ENCODE results near the gene PTPRK. TPM values are rescaled to one million over a fixed set of nuclear protein-coding genes. Genes with fewer than 3 reads are reported as not detected.

Gene PTPRK
- total and polyA plus RNA-seq, 2 donors (not counting 1 experiment from before 2014, with no cell fraction given): 19.4 to 75.5 TPM

DNA sequence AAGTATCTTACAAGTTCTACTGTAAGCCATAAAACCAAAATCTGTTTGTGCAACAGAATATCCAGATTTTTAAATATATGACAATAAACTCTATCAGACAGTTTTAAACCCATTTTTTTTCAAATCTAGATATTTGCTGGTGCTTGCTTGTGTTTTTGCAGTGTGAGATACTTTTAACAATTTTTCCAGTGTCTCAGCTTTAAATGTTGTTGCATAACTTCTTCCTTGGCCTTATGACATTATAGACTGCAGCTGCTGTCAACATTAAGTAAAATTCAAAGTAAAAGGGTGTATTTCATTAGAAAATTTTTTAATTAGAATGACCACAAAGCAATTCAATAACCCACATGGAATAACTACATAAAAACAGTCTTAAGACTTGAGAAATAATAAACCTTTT, 139.5 kb downstream of the PTPRK start:
- peak in 1 of 2 donors; percentile 14 for DNase-seq (ENCODE audit: low read depth in 2 of 2)
- no peaks in the 10 kb centered on the region for H4K20me1 ChIP-seq (ENCODE audit: control insufficient read depth, extremely low read depth, insufficient read depth, low read length)
- no peak overlapping the region for H2AFZ ChIP-seq (ENCODE audit: low read length)
- no peaks in the 10 kb centered on the region for H3K9me3 ChIP-seq (ENCODE audit: control insufficient read depth, insufficient read depth, low read depth, low read length)
- no peaks in the 10 kb centered on the region for H3K4me1 ChIP-seq (ENCODE audit: control insufficient read depth, extremely low read depth, insufficient read depth, low read length)
- H3K9ac ChIP-seq (ENCODE audit: insufficient read depth, low read length): no peak overlapping the region
- no peaks in the 10 kb centered on the region for H3K79me2 ChIP-seq (ENCODE audit: control insufficient read depth, insufficient read depth, low read length)
- H3K27me3 ChIP-seq (ENCODE audit: control insufficient read depth, insufficient read depth, low read length): no peaks in the 10 kb centered on the region
- TF ChIP-seq, protein P1, sequence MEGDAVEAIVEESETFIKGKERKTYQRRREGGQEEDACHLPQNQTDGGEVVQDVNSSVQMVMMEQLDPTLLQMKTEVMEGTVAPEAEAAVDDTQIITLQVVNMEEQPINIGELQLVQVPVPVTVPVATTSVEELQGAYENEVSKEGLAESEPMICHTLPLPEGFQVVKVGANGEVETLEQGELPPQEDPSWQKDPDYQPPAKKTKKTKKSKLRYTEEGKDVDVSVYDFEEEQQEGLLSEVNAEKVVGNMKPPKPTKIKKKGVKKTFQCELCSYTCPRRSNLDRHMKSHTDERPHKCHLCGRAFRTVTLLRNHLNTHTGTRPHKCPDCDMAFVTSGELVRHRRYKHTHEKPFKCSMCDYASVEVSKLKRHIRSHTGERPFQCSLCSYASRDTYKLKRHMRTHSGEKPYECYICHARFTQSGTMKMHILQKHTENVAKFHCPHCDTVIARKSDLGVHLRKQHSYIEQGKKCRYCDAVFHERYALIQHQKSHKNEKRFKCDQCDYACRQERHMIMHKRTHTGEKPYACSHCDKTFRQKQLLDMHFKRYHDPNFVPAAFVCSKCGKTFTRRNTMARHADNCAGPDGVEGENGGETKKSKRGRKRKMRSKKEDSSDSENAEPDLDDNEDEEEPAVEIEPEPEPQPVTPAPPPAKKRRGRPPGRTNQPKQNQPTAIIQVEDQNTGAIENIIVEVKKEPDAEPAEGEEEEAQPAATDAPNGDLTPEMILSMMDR (conservative IDR thresholded peaks at IDR 0.05 in 1 of 2, IDR thresholded peaks at IDR 0.05 in 1 of 2; ENCODE audit: low read depth in 1 of 2, low read length in 2 of 2): no peak
- no peak for TF ChIP-seq EZH2 (IDR thresholded peaks at IDR 0.05; ENCODE audit: low read length, missing control alignments)
- H3K27ac ChIP-seq (ENCODE audit: insufficient read depth, low read length): no peak overlapping the region
- no peak overlapping the region for H3K4me3 ChIP-seq (replicated peaks in 1 of 4; ENCODE audit: control extremely low read depth in 1 of 4, insufficient read depth in 1 of 4, low read depth in 3 of 4, low read length in 4 of 4)
- no peak overlapping the region for H3K4me2 ChIP-seq (ENCODE audit: extremely low read depth, insufficient read depth, low read length)
- H3K36me3 ChIP-seq (ENCODE audit: control insufficient read depth, insufficient read depth, low read length): no peaks in the 10 kb centered on the region

DNA sequence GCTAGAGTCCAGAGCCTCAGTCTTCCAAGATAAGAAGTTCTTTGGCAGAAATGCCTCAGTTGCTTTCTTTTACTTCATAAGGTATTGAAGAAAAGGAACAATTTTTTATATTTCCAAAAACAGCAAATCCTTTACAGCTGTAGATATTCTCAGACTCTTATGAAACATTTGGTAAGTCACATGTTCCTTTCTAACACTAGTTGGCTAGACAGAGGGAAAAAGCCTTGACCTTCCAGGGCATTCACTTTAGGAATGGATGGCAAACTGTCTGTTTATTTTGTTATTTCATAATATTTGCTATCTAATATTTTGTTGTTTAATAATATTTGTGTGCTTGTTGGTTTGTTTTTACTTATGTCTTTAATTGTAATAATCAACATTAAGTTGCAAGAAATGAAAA, 140.8 kb downstream of the PTPRK start:
- no peaks in the 10 kb centered on the region for H3K4me1 ChIP-seq (ENCODE audit: control insufficient read depth, extremely low read depth, insufficient read depth, low read length)
- H3K79me2 ChIP-seq (ENCODE audit: control insufficient read depth, insufficient read depth, low read length): no peaks in the 10 kb centered on the region
- no peaks in the 10 kb centered on the region for H3K27me3 ChIP-seq (ENCODE audit: control insufficient read depth, insufficient read depth, low read length)

DNA sequence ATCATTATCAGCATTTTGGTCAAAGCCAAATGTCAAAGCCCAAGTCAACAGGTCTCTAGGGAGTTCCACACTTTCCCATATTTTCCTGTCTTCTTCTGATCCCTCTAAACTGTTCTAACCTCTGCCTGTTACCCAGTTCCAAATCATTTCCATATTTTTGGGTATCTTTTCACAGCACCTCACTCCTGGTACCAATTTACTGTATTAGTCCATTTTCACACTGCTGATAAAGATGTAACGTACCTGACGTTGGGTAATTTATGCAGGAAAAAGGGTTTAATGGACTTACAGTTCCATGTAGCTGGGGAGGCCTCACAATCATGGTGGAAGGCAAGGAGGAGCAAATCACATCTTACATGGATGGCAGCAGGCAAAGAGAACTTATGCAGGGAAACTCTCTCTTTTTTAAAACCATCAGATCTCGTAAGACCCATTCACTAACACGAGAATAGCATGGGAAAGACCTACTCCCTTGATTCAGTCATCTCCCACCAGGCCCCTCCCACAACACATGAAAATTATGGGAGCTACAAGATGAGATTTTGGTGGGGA, 143.4 kb downstream of the PTPRK start:
- H3K9ac ChIP-seq (ENCODE audit: insufficient read depth, low read length): no peak overlapping the region
- H3K79me2 ChIP-seq (ENCODE audit: control insufficient read depth, insufficient read depth, low read length): no peaks in the 10 kb centered on the region

More for the DNA sequence above, 140.8 kb downstream of the PTPRK start:
- no peak for DNase-seq (ENCODE audit: low read depth in 2 of 2)
- Histone ChIP-seq H3K9ac (ENCODE audit: insufficient read depth, low read length) (no peak overlapping the region), H3K4me2 (ENCODE audit: extremely low read depth, insufficient read depth, low read length) (no peak overlapping the region), H4K20me1 (ENCODE audit: control insufficient read depth, extremely low read depth, insufficient read depth, low read length) (no peaks in the 10 kb centered on the region), H3K4me3 (replicated peaks in 1 of 4; ENCODE audit: control extremely low read depth in 1 of 4, insufficient read depth in 1 of 4, low read depth in 3 of 4, low read length in 4 of 4) (no peak overlapping the region), H3K9me3 (ENCODE audit: control insufficient read depth, insufficient read depth, low read depth, low read length) (no peaks in the 10 kb centered on the region), H2AFZ (ENCODE audit: low read length) (no peak overlapping the region), H3K27ac (ENCODE audit: insufficient read depth, low read length) (no peak overlapping the region), H3K36me3 (ENCODE audit: control insufficient read depth, insufficient read depth, low read length) (no peaks in the 10 kb centered on the region)
- TF ChIP-seq EZH2 (IDR thresholded peaks at IDR 0.05; ENCODE audit: low read length, missing control alignments): no peak
- TF ChIP-seq, protein P1 (conservative IDR thresholded peaks at IDR 0.05 in 1 of 2, IDR thresholded peaks at IDR 0.05 in 1 of 2; ENCODE audit: low read depth in 1 of 2, low read length in 2 of 2): no peak

More for the DNA sequence above, 143.4 kb downstream of the PTPRK start:
- Histone ChIP-seq H3K4me2 (ENCODE audit: extremely low read depth, insufficient read depth, low read length) (no peak overlapping the region), H3K36me3 (ENCODE audit: control insufficient read depth, insufficient read depth, low read length) (no peaks in the 10 kb centered on the region), H2AFZ (ENCODE audit: low read length) (no peak overlapping the region), H3K27ac (ENCODE audit: insufficient read depth, low read length) (no peak overlapping the region), H3K4me1 (ENCODE audit: control insufficient read depth, extremely low read depth, insufficient read depth, low read length) (no peaks in the 10 kb centered on the region), H3K4me3 (replicated peaks in 1 of 4; ENCODE audit: control extremely low read depth in 1 of 4, insufficient read depth in 1 of 4, low read depth in 3 of 4, low read length in 4 of 4) (no peak overlapping the region), H4K20me1 (ENCODE audit: control insufficient read depth, extremely low read depth, insufficient read depth, low read length) (no peaks in the 10 kb centered on the region), H3K9me3 (ENCODE audit: control insufficient read depth, insufficient read depth, low read depth, low read length) (no peaks in the 10 kb centered on the region), H3K27me3 (ENCODE audit: control insufficient read depth, insufficient read depth, low read length) (no peaks in the 10 kb centered on the region)
- TF ChIP-seq, protein P1 (conservative IDR thresholded peaks at IDR 0.05 in 1 of 2, IDR thresholded peaks at IDR 0.05 in 1 of 2; ENCODE audit: low read depth in 1 of 2, low read length in 2 of 2): no peak
- TF ChIP-seq EZH2 (IDR thresholded peaks at IDR 0.05; ENCODE audit: low read length, missing control alignments): no peak
- no peak for DNase-seq (ENCODE audit: low read depth in 2 of 2)

All from fibroblast of lung (primary cell).